Progenitor cell of endocrine pancreas (in vitro differentiated cells): ENCODE data around the gene CEP72. TPM values are rescaled to one million over a fixed set of nuclear protein-coding genes. Genes with fewer than 3 reads are reported as not detected.

Experiments used
- DNase-seq: peaks from one replicate; pipeline ENCODE4 v3.0.0; 2021; ENCODE audit warnings: low spot score; ENCODE audit not compliant: unreplicated experiment
- H3K27ac Mint-ChIP-seq: 2 replicates; pipeline ENCODE4 v1.8.0; 2021; ENCODE audit warnings: mild to moderate bottlenecking, moderate library complexity, mixed read lengths
- H3K27me3 Mint-ChIP-seq: 2 replicates; pipeline ENCODE4 v1.8.0; 2021; ENCODE audit warnings: mixed read lengths
- H3K36me3 Mint-ChIP-seq: 2 replicates; pipeline ENCODE4 v1.8.0; 2022; ENCODE audit warnings: mixed read lengths; ENCODE audit not compliant: insufficient read depth
- H3K4me1 Mint-ChIP-seq: 2 replicates; pipeline ENCODE4 v1.8.0; 2021; ENCODE audit warnings: low read depth, mixed read lengths
- H3K4me3 Mint-ChIP-seq: 2 replicates; pipeline ENCODE4 v1.8.0; 2021; ENCODE audit warnings: low read depth, mild to moderate bottlenecking, moderate library complexity, mixed read lengths
- H3K9me3 Mint-ChIP-seq: 2 replicates; pipeline ENCODE4 v1.8.0; 2021; ENCODE audit warnings: low read depth, mixed read lengths
- long read RNA-seq: library from polyadenylated mRNA; unstranded; transcript quantifications from one replicate; pipeline ENCODE4 v2.0.0, GENCODE V29; 2020
- total RNA-seq: library from RNA; stranded (reverse); gene quantifications from 2 replicates; pipeline ENCODE4 v1.2.1, GENCODE V29; 2021
- TF ChIP-seq, protein P1 (sequence below): fragments of 200-600 bp; sonication (generic); IDR thresholded peaks from one replicate; pipeline ENCODE4 v1.5.0; 2021; ENCODE audit warnings: antibody characterized with exemption, mild to moderate bottlenecking; ENCODE audit not compliant: unreplicated experiment

CEP72 gene, protein sequence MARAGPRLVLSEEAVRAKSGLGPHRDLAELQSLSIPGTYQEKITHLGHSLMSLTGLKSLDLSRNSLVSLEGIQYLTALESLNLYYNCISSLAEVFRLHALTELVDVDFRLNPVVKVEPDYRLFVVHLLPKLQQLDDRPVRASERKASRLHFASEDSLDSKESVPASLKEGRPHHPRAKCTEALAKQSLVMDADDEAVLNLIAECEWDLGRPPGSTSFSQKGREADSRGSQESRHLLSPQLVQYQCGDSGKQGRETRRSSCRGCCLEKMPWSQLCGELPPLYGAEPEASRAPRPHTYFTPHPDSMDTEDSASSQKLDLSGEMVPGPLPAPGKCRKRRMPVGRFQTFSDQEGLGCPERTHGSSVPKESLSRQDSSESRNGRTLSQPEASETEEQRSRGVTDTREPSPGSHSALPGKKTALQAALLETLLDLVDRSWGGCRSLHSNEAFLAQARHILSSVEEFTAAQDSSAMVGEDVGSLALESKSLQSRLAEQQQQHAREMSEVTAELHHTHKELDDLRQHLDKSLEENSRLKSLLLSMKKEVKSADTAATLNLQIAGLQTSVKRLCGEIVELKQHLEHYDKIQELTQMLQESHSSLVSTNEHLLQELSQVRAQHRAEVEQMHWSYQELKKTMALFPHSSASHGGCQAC
- 24.8 and 26.9 TPM in 2 replicates for total RNA-seq
- long read RNA-seq, transcript CEP72-201 (12 exons, 2,434 nt), result major isoform, 42 of 50 reads
- long read RNA-seq, partial matches to known transcripts, result 2 of 50 reads
- long read RNA-seq, other reads (novel, unspliced or antisense), result 6 of 50 reads

DNA sequence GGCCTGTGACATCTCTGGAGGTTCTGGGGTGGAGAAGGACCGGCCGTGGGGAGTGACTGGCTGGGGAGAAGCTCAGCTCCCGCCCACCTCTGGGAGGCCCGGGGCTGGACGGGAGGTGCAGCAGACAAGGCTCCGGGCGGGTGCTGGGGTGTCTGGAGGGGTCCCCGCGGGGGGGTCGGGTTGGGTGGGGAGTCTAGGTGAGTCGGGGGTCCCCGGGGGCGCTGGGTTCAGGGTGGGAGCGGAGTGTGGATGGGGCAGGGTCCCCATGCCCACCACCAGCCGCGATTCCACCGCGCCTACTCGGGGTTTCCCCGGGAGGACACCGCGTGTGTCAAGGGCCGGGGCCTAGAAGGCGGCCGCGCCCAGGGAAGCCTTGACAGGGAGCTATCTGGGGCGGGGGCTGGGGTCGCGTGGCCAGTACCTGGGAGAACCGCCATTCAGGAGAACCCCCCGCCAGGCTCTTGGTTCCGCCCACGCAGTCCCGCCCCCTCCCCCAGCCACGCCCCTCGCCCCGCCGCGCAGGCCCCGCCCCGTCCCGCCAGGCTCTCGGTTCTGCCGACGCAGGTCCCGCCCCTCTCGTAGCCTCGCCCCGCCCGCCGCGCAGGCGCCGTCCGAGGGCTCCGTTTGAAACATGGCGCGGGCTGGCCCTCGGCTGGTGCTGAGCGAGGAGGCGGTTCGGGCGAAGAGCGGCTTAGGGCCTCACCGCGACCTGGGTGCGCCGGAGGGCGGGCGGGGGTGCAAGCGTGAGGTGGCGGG lies at the start of gene CEP72:
Gene CEP72, plus strand, starts transcription at position 610 of the 756 bp plus-strand sequence. Its CDS starts 22 bp downstream, at position 632.
- Mint-ChIP-seq H3K27me3 (peaks cover 6% of the 10 kb centered on the region), H3K4me1 (peaks cover 16% of the 10 kb centered on the region), H3K36me3 (peaks cover 14% of the 10 kb centered on the region), H3K9me3 (peaks cover 5% of the 10 kb centered on the region), H3K4me3 (peak within 1 kb of the TSS; percentile 83), H3K27ac (peak within 1 kb of the TSS; percentile 91)
- TF ChIP-seq, protein P1, sequence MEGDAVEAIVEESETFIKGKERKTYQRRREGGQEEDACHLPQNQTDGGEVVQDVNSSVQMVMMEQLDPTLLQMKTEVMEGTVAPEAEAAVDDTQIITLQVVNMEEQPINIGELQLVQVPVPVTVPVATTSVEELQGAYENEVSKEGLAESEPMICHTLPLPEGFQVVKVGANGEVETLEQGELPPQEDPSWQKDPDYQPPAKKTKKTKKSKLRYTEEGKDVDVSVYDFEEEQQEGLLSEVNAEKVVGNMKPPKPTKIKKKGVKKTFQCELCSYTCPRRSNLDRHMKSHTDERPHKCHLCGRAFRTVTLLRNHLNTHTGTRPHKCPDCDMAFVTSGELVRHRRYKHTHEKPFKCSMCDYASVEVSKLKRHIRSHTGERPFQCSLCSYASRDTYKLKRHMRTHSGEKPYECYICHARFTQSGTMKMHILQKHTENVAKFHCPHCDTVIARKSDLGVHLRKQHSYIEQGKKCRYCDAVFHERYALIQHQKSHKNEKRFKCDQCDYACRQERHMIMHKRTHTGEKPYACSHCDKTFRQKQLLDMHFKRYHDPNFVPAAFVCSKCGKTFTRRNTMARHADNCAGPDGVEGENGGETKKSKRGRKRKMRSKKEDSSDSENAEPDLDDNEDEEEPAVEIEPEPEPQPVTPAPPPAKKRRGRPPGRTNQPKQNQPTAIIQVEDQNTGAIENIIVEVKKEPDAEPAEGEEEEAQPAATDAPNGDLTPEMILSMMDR, result no peak
- peak; percentile 93 for DNase-seq

DNA sequence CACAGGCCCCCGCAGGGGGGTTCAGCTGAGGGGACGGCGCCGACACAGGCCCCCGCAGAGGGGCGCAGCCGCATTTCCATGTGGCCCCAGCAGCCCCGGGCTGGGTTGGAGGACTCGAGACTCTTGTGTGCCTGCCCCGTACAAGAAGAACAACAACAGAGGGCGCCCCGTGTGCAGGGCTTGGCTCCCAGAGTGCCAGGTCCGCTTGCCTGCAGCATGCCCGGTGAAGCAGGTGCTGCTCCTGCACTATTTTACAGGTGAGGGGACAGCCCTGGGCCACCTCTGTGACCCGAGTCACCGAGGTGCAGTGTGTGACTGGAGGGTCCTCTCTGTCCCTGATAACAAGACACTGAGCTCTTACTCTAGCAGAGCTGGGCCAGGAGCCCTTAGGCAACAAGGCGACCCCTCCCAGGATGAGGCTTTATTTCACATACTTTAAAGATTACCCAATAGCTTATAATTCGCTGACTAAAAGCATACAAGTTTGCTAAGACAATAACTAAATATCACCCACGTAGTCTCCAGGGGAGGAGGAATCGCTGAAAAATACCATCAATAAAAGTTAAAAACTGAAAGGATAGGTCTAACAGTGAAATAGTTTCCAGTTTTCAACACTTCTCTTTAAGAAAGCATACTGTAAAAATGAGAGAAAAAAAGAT lies 46.2 kb upstream of the CEP72 start:
- Mint-ChIP-seq H3K4me1 (no peaks in the 10 kb centered on the region), H3K4me3 (peak overlapping the region; percentile 20), H3K9me3 (no peaks in the 10 kb centered on the region), H3K27ac (no peak overlapping the region), H3K36me3 (no peaks in the 10 kb centered on the region), H3K27me3 (peaks cover 22% of the 10 kb centered on the region)
- TF ChIP-seq, protein P1, result no peak
- DNase-seq, result no peak

DNA sequence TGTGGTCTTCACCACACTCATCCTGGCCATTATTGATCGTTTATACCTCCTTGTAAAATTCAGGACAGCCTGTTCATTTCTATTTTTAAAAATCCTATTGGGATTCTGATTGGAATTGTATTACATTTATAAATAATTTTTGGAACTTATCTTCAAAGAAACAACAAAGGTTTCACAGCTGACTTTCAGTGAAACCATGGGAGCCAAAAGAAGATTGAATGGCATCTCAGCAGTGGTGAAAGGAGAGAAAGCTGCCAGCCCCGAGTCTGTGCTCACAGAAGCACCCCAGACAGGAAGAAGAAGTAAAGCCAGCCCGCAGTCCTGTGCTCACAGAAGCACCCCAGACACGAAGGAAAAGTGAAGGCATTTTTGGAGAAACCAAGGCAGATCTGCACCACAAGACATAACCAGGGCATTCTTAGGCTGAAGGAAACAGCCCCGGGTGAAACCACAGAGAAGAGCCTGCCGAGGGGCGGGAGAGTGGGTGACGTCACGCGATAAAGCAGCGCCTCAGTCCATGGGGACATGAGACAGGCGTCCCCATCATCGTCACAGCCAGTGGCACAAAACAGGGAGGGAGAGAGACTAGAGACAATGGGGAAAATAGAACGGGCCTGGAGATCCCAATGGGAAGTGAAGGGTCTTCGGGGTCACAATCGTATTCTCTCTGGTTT lies 45.4 kb upstream of the CEP72 start:
- no peaks in the 10 kb centered on the region for H3K36me3 Mint-ChIP-seq
- H3K4me3 Mint-ChIP-seq, result no peak overlapping the region
- H3K27ac Mint-ChIP-seq, result no peak overlapping the region
- no peaks in the 10 kb centered on the region for H3K9me3 Mint-ChIP-seq
- no peaks in the 10 kb centered on the region for H3K4me1 Mint-ChIP-seq
- no peak for DNase-seq
- TF ChIP-seq, protein P1, result no peak
- peaks cover 22% of the 10 kb centered on the region for H3K27me3 Mint-ChIP-seq

DNA sequence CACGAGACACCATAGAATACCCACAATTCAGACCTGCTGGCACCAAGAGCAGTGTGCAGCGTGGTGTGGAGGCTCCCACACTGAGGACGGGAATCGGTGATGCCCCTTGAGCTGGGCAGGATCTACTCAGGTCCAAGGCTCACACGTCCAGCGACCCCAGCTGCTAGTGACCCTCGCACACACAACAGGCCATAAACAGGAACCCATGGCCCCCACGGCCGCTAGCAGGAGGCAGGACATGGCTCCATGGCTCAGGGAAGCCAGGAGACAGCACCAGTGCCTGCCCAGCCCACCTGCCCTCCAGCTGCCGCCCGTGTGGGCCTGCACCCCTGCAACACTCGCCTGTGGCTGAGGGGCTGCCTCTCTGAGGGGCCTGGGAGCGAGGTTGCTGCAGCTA lies 44.5 kb upstream of the CEP72 start:
- TF ChIP-seq, protein P1, result no peak
- H3K36me3 Mint-ChIP-seq, result no peaks in the 10 kb centered on the region
- H3K27me3 Mint-ChIP-seq, result peaks cover 22% of the 10 kb centered on the region
- no peaks in the 10 kb centered on the region for H3K4me1 Mint-ChIP-seq
- DNase-seq, result no peak
- H3K4me3 Mint-ChIP-seq, result no peak overlapping the region
- H3K9me3 Mint-ChIP-seq, result no peaks in the 10 kb centered on the region
- no peak overlapping the region for H3K27ac Mint-ChIP-seq
